Esophagus muscularis mucosa (tissue), 3 donors: ENCODE results near the gene INPP5B.

Source experiments
- CTCF ChIP-seq, 3 experiments: fragments of 200-600 bp in 2 of 3; fragments of 450-650 bp in 1 of 3; sonication (generic) in 2 of 3; IDR thresholded peaks; one replicate each; pipeline ENCODE4 v1.5.1; 2017 to 2019; ENCODE audit warnings: antibody characterized with exemption in 3 of 3, mild to moderate bottlenecking in 2 of 3, moderate library complexity in 1 of 3
- EP300 ChIP-seq: sonication (generic); formaldehyde crosslinking; IDR thresholded peaks from one replicate; pipeline ENCODE4 v1.6.1; 2017; ENCODE audit warnings: antibody characterized with exemption

GRCh38 chr1:37949524-37950152 lies 2.8 kb upstream of the INPP5B start:
- TF ChIP-seq CTCF (IDR thresholded peaks at IDR 0.05) = no peak
- no peak for TF ChIP-seq EP300
